Measurements from ENCODE around the gene FAM193B. TPM values are rescaled to one million over a fixed set of nuclear protein-coding genes. Genes with fewer than 3 reads are reported as not detected.
A peak's percentile ranks its signal among the peaks of the same experiment; 100 is the strongest.

FAM193B gene
- total and polyA plus RNA-seq, 2 of the 13 experiments (the other 11 are each of a cell fraction or from before 2014, with no cell fraction given), result 21.2 to 40.9 TPM

DNA sequence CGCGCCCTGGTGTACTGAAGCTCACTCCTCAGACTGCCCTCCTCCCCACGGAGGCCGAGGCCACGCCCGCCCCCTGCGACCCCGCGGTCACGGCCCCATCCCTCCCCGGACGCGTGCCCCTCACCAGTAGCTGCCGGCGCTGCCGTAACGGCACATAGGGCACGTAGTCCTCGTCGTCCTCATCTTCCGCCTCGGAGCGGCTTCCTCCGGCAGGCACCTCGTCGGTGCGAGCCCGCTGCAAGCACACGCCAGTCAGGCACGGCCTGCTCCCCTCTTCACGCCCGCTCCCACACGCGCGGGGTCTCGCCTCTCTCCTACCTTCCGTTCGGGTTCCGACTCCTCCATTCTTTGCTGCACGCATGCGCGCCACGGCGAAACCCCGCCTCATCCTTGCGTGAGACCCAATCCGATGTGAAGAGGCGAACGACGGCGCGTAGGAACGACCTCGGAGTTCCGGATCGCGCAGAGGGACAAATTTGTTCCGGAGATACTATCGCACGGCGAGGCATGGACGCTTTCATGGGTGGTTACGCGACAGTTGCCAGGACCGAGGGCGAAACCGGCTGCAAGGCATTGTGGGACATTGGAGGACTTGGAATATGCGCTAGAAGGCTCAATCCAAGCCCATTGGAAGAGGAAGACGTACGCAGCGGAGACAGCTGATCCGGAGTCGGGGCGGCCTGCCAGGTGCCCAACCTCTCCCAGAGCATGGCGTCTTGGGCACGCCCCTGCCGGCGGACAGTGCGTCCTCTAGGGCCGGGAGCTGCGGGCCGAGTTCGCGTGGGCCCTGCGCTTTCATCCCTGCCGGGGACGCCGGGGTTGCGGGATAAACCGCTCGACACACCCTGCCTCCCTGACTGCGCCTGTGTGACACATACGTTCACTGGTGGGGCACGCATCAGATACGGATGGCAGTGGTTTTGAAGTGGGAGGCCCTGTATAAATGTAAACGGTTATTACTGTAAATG is 37.5 kb downstream of the FAM193B start, which contains the start of gene DDX41 (continued):
- TF ChIP-seq LCORL (IDR thresholded peaks at IDR 0.05) (no peak), LCORL (CRISPR knock-in tag; IDR thresholded peaks at IDR 0.05) (peak; percentile 70; the same call in 1 of the 2 replicates), GPN1 (CRISPR knock-in tag; IDR thresholded peaks at IDR 0.05; ENCODE audit: borderline replicate concordance) (no peak), BRCA1 (CRISPR knock-in tag; IDR thresholded peaks at IDR 0.05) (no peak), ZNF713 (CRISPR knock-in tag; IDR thresholded peaks at IDR 0.05) (peak; percentile 95; the same call in 1 of the 2 replicates), ZNF891 (CRISPR knock-in tag; IDR thresholded peaks at IDR 0.05) (0 out of 2 replicates have a peak, but pooled peaks have one; percentile 34)
- TF ChIP-seq, protein P1, sequence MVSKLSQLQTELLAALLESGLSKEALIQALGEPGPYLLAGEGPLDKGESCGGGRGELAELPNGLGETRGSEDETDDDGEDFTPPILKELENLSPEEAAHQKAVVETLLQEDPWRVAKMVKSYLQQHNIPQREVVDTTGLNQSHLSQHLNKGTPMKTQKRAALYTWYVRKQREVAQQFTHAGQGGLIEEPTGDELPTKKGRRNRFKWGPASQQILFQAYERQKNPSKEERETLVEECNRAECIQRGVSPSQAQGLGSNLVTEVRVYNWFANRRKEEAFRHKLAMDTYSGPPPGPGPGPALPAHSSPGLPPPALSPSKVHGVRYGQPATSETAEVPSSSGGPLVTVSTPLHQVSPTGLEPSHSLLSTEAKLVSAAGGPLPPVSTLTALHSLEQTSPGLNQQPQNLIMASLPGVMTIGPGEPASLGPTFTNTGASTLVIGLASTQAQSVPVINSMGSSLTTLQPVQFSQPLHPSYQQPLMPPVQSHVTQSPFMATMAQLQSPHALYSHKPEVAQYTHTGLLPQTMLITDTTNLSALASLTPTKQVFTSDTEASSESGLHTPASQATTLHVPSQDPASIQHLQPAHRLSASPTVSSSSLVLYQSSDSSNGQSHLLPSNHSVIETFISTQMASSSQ (IDR thresholded peaks at IDR 0.05; ENCODE audit: low read depth), result no peak
- TF ChIP-seq, protein P1 (CRISPR knock-in tag; IDR thresholded peaks at IDR 0.05; ENCODE audit: borderline replicate concordance), result peak; percentile 85
- TF ChIP-seq, protein P2, sequence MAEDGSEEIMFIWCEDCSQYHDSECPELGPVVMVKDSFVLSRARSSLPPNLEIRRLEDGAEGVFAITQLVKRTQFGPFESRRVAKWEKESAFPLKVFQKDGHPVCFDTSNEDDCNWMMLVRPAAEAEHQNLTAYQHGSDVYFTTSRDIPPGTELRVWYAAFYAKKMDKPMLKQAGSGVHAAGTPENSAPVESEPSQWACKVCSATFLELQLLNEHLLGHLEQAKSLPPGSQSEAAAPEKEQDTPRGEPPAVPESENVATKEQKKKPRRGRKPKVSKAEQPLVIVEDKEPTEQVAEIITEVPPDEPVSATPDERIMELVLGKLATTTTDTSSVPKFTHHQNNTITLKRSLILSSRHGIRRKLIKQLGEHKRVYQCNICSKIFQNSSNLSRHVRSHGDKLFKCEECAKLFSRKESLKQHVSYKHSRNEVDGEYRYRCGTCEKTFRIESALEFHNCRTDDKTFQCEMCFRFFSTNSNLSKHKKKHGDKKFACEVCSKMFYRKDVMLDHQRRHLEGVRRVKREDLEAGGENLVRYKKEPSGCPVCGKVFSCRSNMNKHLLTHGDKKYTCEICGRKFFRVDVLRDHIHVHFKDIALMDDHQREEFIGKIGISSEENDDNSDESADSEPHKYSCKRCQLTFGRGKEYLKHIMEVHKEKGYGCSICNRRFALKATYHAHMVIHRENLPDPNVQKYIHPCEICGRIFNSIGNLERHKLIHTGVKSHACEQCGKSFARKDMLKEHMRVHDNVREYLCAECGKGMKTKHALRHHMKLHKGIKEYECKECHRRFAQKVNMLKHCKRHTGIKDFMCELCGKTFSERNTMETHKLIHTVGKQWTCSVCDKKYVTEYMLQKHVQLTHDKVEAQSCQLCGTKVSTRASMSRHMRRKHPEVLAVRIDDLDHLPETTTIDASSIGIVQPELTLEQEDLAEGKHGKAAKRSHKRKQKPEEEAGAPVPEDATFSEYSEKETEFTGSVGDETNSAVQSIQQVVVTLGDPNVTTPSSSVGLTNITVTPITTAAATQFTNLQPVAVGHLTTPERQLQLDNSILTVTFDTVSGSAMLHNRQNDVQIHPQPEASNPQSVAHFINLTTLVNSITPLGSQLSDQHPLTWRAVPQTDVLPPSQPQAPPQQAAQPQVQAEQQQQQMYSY (CRISPR knock-in tag; IDR thresholded peaks at IDR 0.05), result 0 out of 2 replicates have a peak, but pooled peaks have one; percentile 32
- TF ChIP-seq, protein P3, sequence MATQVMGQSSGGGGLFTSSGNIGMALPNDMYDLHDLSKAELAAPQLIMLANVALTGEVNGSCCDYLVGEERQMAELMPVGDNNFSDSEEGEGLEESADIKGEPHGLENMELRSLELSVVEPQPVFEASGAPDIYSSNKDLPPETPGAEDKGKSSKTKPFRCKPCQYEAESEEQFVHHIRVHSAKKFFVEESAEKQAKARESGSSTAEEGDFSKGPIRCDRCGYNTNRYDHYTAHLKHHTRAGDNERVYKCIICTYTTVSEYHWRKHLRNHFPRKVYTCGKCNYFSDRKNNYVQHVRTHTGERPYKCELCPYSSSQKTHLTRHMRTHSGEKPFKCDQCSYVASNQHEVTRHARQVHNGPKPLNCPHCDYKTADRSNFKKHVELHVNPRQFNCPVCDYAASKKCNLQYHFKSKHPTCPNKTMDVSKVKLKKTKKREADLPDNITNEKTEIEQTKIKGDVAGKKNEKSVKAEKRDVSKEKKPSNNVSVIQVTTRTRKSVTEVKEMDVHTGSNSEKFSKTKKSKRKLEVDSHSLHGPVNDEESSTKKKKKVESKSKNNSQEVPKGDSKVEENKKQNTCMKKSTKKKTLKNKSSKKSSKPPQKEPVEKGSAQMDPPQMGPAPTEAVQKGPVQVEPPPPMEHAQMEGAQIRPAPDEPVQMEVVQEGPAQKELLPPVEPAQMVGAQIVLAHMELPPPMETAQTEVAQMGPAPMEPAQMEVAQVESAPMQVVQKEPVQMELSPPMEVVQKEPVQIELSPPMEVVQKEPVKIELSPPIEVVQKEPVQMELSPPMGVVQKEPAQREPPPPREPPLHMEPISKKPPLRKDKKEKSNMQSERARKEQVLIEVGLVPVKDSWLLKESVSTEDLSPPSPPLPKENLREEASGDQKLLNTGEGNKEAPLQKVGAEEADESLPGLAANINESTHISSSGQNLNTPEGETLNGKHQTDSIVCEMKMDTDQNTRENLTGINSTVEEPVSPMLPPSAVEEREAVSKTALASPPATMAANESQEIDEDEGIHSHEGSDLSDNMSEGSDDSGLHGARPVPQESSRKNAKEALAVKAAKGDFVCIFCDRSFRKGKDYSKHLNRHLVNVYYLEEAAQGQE (IDR thresholded peaks at IDR 0.05; ENCODE audit: borderline replicate concordance in 1 of 2, low read depth in 1 of 2, low read length in 2 of 2), result peak in 1 of 2 experiments; percentile 45; a peak in 2 of 4 replicates
- TF ChIP-seq, protein P4, sequence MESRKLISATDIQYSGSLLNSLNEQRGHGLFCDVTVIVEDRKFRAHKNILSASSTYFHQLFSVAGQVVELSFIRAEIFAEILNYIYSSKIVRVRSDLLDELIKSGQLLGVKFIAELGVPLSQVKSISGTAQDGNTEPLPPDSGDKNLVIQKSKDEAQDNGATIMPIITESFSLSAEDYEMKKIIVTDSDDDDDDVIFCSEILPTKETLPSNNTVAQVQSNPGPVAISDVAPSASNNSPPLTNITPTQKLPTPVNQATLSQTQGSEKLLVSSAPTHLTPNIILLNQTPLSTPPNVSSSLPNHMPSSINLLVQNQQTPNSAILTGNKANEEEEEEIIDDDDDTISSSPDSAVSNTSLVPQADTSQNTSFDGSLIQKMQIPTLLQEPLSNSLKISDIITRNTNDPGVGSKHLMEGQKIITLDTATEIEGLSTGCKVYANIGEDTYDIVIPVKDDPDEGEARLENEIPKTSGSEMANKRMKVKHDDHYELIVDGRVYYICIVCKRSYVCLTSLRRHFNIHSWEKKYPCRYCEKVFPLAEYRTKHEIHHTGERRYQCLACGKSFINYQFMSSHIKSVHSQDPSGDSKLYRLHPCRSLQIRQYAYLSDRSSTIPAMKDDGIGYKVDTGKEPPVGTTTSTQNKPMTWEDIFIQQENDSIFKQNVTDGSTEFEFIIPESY (CRISPR knock-in tag; IDR thresholded peaks at IDR 0.05), result peak; percentile 48; the same call in 1 of the 2 replicates
